K562 (cell line): ENCODE results near the gene GNAZ.

ENCODE experiments used
- CBX2 ChIP-seq: fragments of 200-600 bp; sonication (generic); IDR thresholded peaks from one replicate; pipeline ENCODE4 v1.6.1; 2012; ENCODE audit warnings: mild to moderate bottlenecking, low read length, inconsistent platforms; ENCODE audit not compliant: insufficient read depth, poor library complexity, severe bottlenecking
- FOXP1 ChIP-seq: sonication (generic); formaldehyde crosslinking; IDR thresholded peaks from 2 replicates; pipeline ENCODE4 v1.8.0; 2022; ENCODE audit warnings: mild to moderate bottlenecking, missing genetic modification reagents
- HDAC2 ChIP-seq: fragments of 450-650 bp; IDR thresholded peaks from 2 replicates; pipeline ENCODE4 v1.6.1; 2016; ENCODE audit warnings: mild to moderate bottlenecking
- PHTF2 ChIP-seq: fragments of 250-450 bp; sonication (Bioruptor Pico); IDR thresholded peaks from 2 replicates; pipeline ENCODE4 v1.5.0; 2021; ENCODE audit warnings: mild to moderate bottlenecking
- RAD21 ChIP-seq, 2 experiments: fragments of 250-450 bp in 1 of 2; fragments of 450-650 bp in 1 of 2; sonication (Bioruptor Pico) in 1 of 2; formaldehyde crosslinking in 1 of 2; IDR thresholded peaks in 1 of 2; conservative IDR thresholded peaks in 1 of 2; 2 replicates each; pipeline versions ENCODE4 v1.4.0 to v1.8.0; 2020 to 2022; ENCODE audit warnings: mild to moderate bottlenecking in 2 of 2, moderate library complexity in 1 of 2

DNA sequence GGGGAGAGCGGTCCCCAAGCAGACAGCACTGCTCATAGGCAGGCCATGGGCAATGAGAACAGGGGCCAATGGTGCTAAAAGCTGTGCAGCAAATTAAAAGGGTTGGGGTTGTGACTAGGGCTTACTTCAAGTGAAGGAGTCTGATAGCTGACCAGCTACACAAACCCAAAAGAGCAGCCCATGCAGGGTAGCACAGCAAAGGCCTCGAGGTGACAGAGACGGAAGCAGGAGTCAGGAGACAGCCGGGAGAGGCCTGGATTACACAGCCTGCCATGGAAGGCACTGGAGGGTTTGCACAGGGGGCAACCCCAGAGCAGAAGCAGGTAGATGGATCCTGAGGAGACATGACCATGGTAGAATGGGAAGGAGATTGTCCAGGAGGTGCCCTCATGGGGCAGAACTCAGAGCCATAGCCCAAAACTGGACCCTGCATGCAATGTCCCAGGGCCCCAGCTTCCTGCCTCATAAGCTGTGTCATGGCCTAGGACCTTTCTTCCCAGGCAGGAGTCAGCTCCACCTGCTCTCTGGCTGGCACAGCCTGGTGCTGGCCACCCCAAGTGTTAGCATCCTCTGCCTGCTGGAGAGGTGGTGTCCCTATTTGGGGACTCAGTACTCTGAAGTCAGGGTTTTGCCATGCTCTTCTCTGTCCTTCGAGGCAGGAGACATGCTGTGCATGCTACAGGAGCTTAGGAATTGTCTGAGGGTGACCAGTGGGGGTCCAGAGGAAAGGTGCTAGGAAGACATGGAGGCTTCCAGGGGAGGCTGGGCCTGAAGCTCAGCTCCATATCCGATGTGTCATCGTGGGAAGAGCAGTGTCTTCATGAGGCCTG is 38.1 kb downstream of the GNAZ start:
- no peak for TF ChIP-seq FOXP1
- no peak for TF ChIP-seq HDAC2
- TF ChIP-seq CBX2, result no peak
- no peak for TF ChIP-seq RAD21 (CRISPR knock-in tag; conservative IDR thresholded peaks at IDR 0.05 in 1 of 2, IDR thresholded peaks at IDR 0.05 in 1 of 2)
- TF ChIP-seq PHTF2, result no peak
